Neutrophil (primary cell): ENCODE measurements around the gene TSHR.

Experiments
- H3K27ac ChIP-seq: fragments of 200-600 bp; sonication (generic); 2 replicates; pipeline ENCODE4 v1.5.1; 2016; ENCODE audit warnings: mild to moderate bottlenecking, moderate library complexity
- H3K27me3 ChIP-seq: fragments of 200-600 bp; sonication (generic); 2 replicates; pipeline ENCODE4 v1.6.0; 2016; ENCODE audit warnings: mild to moderate bottlenecking
- H3K36me3 ChIP-seq: fragments of 200-600 bp; sonication (generic); 2 replicates; pipeline ENCODE4 v1.5.1; 2017
- H3K4me1 ChIP-seq, 2 experiments: fragments of 200-600 bp in 1 of 2; sonication (generic) in 1 of 2; 1 replicate in 1 of 2; 2 replicates in 1 of 2; pipeline versions ENCODE4 v1.5.1 to v1.6.1; 2013 to 2016; ENCODE audit warnings: low read depth in 1 of 2, low read length in 1 of 2, mild to moderate bottlenecking in 1 of 2, moderate library complexity in 1 of 2; ENCODE audit not compliant: control insufficient read depth in 1 of 2, insufficient read depth in 1 of 2
- H3K4me3 ChIP-seq, 2 experiments: fragments of 200-600 bp in 1 of 2; sonication (generic) in 1 of 2; 1 replicate in 1 of 2; 2 replicates in 1 of 2; pipeline ENCODE4 v1.5.1; 2013 to 2016; ENCODE audit warnings: low read depth in 1 of 2, low read length in 1 of 2, mild to moderate bottlenecking in 1 of 2, moderate library complexity in 1 of 2
- H3K9me3 ChIP-seq: fragments of 200-600 bp; sonication (generic); 2 replicates; pipeline ENCODE4 v1.5.1; 2016
- TF ChIP-seq, protein P1 (sequence below): fragments of 200-600 bp; sonication (generic); IDR thresholded peaks from 2 replicates; pipeline ENCODE4 v1.5.1; 2016; ENCODE audit warnings: antibody characterized with exemption

The TSHR gene

DNA sequence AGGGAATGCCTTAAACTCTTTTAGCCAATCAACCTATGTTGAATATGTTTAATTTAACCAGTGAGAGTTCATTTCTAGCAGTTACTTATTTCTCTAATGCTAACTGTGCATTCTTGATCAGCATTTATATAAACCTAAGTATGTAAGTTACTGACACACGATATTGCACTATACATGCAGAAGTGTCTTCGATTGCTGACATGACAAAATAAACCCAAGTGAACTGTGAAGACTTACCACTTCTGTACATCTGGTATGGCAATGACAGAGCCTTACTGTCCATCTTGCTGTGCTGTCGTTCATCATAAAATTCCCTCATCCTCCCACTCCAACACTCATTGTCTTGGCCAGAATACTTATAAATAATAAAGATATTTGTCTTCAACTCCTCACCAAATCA lies 131.8 kb downstream of the TSHR start:
- Histone ChIP-seq H3K9me3 (no peaks in the 10 kb centered on the region), H3K4me3 (no peak overlapping the region), H3K27ac (no peak overlapping the region), H3K27me3 (no peaks in the 10 kb centered on the region), H3K4me1 (no peaks in the 10 kb centered on the region), H3K36me3 (no peaks in the 10 kb centered on the region)
- TF ChIP-seq, protein P1, sequence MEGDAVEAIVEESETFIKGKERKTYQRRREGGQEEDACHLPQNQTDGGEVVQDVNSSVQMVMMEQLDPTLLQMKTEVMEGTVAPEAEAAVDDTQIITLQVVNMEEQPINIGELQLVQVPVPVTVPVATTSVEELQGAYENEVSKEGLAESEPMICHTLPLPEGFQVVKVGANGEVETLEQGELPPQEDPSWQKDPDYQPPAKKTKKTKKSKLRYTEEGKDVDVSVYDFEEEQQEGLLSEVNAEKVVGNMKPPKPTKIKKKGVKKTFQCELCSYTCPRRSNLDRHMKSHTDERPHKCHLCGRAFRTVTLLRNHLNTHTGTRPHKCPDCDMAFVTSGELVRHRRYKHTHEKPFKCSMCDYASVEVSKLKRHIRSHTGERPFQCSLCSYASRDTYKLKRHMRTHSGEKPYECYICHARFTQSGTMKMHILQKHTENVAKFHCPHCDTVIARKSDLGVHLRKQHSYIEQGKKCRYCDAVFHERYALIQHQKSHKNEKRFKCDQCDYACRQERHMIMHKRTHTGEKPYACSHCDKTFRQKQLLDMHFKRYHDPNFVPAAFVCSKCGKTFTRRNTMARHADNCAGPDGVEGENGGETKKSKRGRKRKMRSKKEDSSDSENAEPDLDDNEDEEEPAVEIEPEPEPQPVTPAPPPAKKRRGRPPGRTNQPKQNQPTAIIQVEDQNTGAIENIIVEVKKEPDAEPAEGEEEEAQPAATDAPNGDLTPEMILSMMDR = no peak

DNA sequence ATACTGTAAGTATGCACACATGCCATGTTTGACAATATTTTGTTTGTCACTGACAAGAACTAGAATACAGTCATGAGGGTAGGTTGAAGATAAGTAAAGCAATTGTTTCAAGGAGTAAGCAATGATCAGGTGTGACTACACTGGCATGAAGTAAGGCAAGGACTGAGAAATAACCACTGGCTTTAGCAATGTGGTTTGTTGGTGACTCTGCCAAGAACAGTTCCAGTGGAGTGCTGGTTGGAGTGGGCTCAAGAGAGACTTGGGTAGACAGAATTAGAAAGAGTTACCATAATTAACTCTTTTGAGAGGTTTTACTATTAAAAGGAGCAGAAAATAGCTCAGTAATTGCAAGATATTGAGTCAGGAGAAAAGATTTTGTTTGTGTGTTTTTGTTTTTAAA lies 135.7 kb downstream of the TSHR start:
- H3K27me3 ChIP-seq = no peaks in the 10 kb centered on the region
- TF ChIP-seq, protein P1 = no peak
- no peak overlapping the region for H3K27ac ChIP-seq
- H3K9me3 ChIP-seq = no peaks in the 10 kb centered on the region
- H3K4me1 ChIP-seq = no peaks in the 10 kb centered on the region
- H3K4me3 ChIP-seq = no peak overlapping the region
- H3K36me3 ChIP-seq = no peaks in the 10 kb centered on the region

DNA sequence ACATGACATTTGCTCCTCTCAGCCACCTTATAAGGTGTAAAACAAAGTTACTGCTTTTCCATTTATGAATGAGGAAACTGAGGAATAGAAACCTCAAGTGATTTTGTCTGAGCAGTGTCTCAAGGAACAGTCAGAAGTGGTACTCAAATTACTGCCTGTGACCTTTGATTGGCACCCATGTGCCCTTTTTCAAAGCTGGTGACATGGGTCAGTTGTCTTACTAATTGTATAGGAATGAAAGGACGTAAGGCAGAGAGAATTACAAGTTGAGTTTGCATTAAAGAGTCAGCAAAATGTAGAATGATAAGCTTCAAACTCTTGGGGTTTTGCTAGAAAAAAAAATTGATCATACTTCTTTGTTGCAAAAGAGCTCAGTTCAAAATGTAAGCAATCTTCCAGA lies 136.2 kb downstream of the TSHR start:
- H3K4me1 ChIP-seq = no peaks in the 10 kb centered on the region
- H3K27me3 ChIP-seq = no peaks in the 10 kb centered on the region
- no peaks in the 10 kb centered on the region for H3K36me3 ChIP-seq
- TF ChIP-seq, protein P1 = no peak
- H3K9me3 ChIP-seq = no peaks in the 10 kb centered on the region
- H3K4me3 ChIP-seq = no peak overlapping the region
- no peak overlapping the region for H3K27ac ChIP-seq

DNA sequence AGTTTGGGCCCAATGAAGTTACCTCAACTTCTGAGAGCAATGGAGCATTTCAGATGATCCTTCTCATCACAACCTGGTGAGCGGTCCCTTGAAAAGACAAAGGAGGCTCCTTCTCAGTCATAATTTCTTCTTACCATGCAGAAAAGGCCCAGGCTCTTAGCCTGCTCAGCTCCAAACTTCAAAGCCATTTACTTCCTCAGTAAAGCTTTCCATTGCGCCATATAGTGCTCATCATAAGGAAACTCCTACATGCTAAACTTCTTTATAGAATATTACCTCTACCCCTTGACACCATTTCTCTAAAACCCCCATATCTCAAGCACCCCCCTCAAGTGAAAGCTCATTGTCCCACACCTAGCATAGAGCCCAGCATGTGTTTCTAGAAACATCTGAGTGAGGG lies 138.2 kb downstream of the TSHR start:
- TF ChIP-seq, protein P1 = no peak

DNA sequence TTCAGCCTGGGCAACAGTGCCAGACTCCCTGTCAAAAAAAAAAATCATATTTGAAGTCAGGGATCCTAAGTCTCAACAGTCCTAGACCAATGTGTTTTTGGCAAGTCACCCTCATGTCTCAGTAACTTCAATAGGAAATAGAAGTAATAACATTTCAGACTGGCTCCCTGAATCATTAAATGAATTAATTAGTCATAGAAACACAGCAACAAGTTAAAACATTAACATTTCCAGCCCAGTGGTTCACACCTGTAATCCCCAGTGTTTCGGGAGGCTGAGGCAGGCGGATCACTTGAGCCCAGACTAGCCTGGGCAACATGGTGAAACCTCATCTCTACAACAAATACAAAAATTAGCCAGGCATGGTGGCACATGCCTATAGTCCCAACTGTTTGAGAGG lies 140.1 kb downstream of the TSHR start:
- H3K27me3 ChIP-seq = no peaks in the 10 kb centered on the region
- no peak overlapping the region for H3K27ac ChIP-seq
- H3K36me3 ChIP-seq = no peaks in the 10 kb centered on the region
- no peaks in the 10 kb centered on the region for H3K4me1 ChIP-seq
- no peaks in the 10 kb centered on the region for H3K9me3 ChIP-seq
- TF ChIP-seq, protein P1 = no peak
- no peak overlapping the region for H3K4me3 ChIP-seq

More for the DNA sequence above, 138.2 kb downstream of the TSHR start:
- Histone ChIP-seq H3K27ac (no peak overlapping the region), H3K9me3 (no peaks in the 10 kb centered on the region), H3K4me1 (no peaks in the 10 kb centered on the region), H3K36me3 (no peaks in the 10 kb centered on the region), H3K27me3 (no peaks in the 10 kb centered on the region), H3K4me3 (no peak overlapping the region)

DNA sequence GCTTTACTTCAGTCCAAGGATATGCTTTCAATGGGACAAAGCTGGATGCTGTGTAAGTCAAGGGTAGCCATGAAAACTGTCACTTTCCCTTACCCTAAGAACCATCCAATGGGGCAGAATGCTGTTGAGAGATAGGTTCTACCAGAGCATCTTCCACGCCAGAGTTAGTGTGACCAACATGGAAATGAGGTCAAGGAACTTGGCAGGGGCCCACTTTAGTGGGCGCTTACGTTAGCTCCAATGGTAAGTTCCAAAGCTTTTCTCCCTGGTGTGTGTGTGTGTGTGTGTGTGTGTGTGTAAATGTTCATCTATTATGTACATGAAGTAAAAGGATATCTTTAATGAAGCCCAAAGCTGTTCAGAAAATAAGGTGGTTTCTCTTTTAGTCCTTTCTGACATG lies 141.2 kb downstream of the TSHR start:
- no peaks in the 10 kb centered on the region for H3K27me3 ChIP-seq
- TF ChIP-seq, protein P1 = no peak
- no peaks in the 10 kb centered on the region for H3K9me3 ChIP-seq
- H3K27ac ChIP-seq = no peak overlapping the region
- H3K4me3 ChIP-seq = no peak overlapping the region
- H3K4me1 ChIP-seq = no peaks in the 10 kb centered on the region
- no peaks in the 10 kb centered on the region for H3K36me3 ChIP-seq
